HepG2 (cell line): Measurements from ENCODE around the gene UNG.

ENCODE experiments used
- ATF3 ChIP-seq: sonication (generic); formaldehyde crosslinking; IDR thresholded peaks from 2 replicates; pipeline ENCODE4 v1.4.0; 2020; ENCODE audit warnings: missing genetic modification reagents
- CTCF ChIP-seq: sonication (generic); formaldehyde crosslinking; IDR thresholded peaks from 2 replicates; pipeline ENCODE4 v1.5.0; 2020; ENCODE audit warnings: mild to moderate bottlenecking, missing genetic modification reagents, moderate library complexity
- EZH2 ChIP-seq: conservative IDR thresholded peaks from 2 replicates; pipeline ENCODE4 v1.6.1; 2012; ENCODE audit warnings: mild to moderate bottlenecking, low read depth, low read length, moderate library complexity
- POLR2A ChIP-seq, 2 experiments: IDR thresholded peaks; 2 replicates each; pipeline ENCODE4 v1.6.1; 2011; ENCODE audit warnings: low read depth in 2 of 2, low read length in 2 of 2, mild to moderate bottlenecking in 1 of 2, moderate library complexity in 1 of 2; ENCODE audit not compliant: insufficient read depth in 1 of 2
- RFX5 ChIP-seq: IDR thresholded peaks from 2 replicates; pipeline ENCODE4 v1.6.1; 2011; ENCODE audit warnings: low read depth, low read length, improper control_type of control experiment
- SRSF4 ChIP-seq: fragments of 200-400 bp; formaldehyde crosslinking; IDR thresholded peaks from one replicate; pipeline ENCODE4 v1.6.1; 2018; ENCODE audit warnings: mild to moderate bottlenecking, low read depth, low read length, moderate library complexity; ENCODE audit not compliant: poor library complexity, severe bottlenecking
- TBX2 ChIP-seq: sonication (generic); formaldehyde crosslinking; IDR thresholded peaks from 2 replicates; pipeline ENCODE4 v1.5.0; 2020; ENCODE audit warnings: missing genetic modification reagents, mild to moderate bottlenecking, borderline replicate concordance
- ZNF430 ChIP-seq: sonication (generic); formaldehyde crosslinking; IDR thresholded peaks from 2 replicates; pipeline ENCODE4 v1.9.0; 2021; ENCODE audit warnings: mild to moderate bottlenecking, missing genetic modification reagents
- ZNF569 ChIP-seq: sonication (generic); formaldehyde crosslinking; IDR thresholded peaks from 2 replicates; pipeline ENCODE4 v1.5.0; 2020; ENCODE audit warnings: mild to moderate bottlenecking, missing genetic modification reagents, moderate library complexity, borderline replicate concordance
- ZNF788 ChIP-seq: sonication (generic); formaldehyde crosslinking; IDR thresholded peaks from 2 replicates; pipeline ENCODE4 v1.5.0; 2020; ENCODE audit warnings: mild to moderate bottlenecking, missing genetic modification reagents, borderline replicate concordance

GRCh38 chr12:109139791-109140190, 42.4 kb downstream of the UNG start:
- no peak for TF ChIP-seq TBX2 (CRISPR knock-in tag)
- no peak for TF ChIP-seq SRSF4
- no peak for TF ChIP-seq EZH2
- no peak for TF ChIP-seq RFX5
- TF ChIP-seq POLR2A (IDR thresholded peaks at IDR 0.05; ENCODE audit: insufficient read depth in 1 of 2, low read depth in 2 of 2, low read length in 2 of 2) = no peak
- no peak for TF ChIP-seq ZNF430
- no peak for TF ChIP-seq CTCF (CRISPR knock-in tag)
- TF ChIP-seq ZNF569 = no peak
- no peak for TF ChIP-seq ZNF788 (CRISPR knock-in tag)
- no peak for TF ChIP-seq ATF3 (CRISPR knock-in tag)
